Astrocyte (in vitro differentiated cells and primary cell): Measurements from ENCODE around the gene GPR63. TPM values are rescaled to one million over a fixed set of nuclear protein-coding genes. Genes with fewer than 3 reads are reported as not detected.
A peak's percentile ranks its signal among the peaks of the same experiment; 100 is the strongest.

Experiments
- DNase-seq: peaks from one replicate; pipeline ENCODE4 v3.0.0-alpha.2; 2010; ENCODE audit warnings: low read depth
- FAIRE-seq: peaks from 2 replicates; lab custom pipeline; 2011; peaks lifted over from hg19 to GRCh38; lab: Jason Lieb, UNC
- H2AFZ ChIP-seq: 2 replicates; pipeline ENCODE4 v1.6.0; 2012; ENCODE audit warnings: low read depth, low read length, inconsistent platforms
- H3K27ac ChIP-seq: 2 replicates; pipeline ENCODE4 v1.5.1; 2011; ENCODE audit warnings: low read depth, low read length, inconsistent platforms
- H3K27me3 ChIP-seq: 2 replicates; pipeline ENCODE4 v1.6.0; 2011; ENCODE audit warnings: low read length, inconsistent platforms; ENCODE audit not compliant: insufficient read depth
- H3K36me3 ChIP-seq: 2 replicates; pipeline ENCODE4 v1.5.1; 2011; ENCODE audit warnings: low read length, inconsistent platforms; ENCODE audit not compliant: insufficient read depth
- H3K4me1 ChIP-seq: 2 replicates; pipeline ENCODE4 v1.5.1; 2011; ENCODE audit warnings: low read length, inconsistent platforms; ENCODE audit not compliant: insufficient read depth
- H3K4me2 ChIP-seq: 2 replicates; pipeline ENCODE4 v1.6.0; 2012; ENCODE audit warnings: low read length, inconsistent platforms
- H3K4me3 ChIP-seq: 2 replicates; pipeline ENCODE4 v1.5.1; 2011; ENCODE audit warnings: low read depth, mild to moderate bottlenecking, low read length, inconsistent platforms; ENCODE audit not compliant: insufficient read depth
- H3K79me2 ChIP-seq: 2 replicates; pipeline ENCODE4 v1.6.0; 2012; ENCODE audit warnings: mild to moderate bottlenecking, low read length, inconsistent platforms; ENCODE audit not compliant: insufficient read depth
- H3K9ac ChIP-seq: 2 replicates; pipeline ENCODE4 v1.6.0; 2012; ENCODE audit warnings: mild to moderate bottlenecking, low read length, inconsistent platforms
- H3K9me3 ChIP-seq: 2 replicates; pipeline ENCODE4 v1.5.1; 2012; ENCODE audit warnings: low read depth, mild to moderate bottlenecking, low read length, inconsistent platforms; ENCODE audit not compliant: insufficient read depth
- H4K20me1 ChIP-seq: 2 replicates; pipeline ENCODE4 v1.6.0; 2012; ENCODE audit warnings: low read length, inconsistent platforms; ENCODE audit not compliant: insufficient read depth
- H3K27ac Mint-ChIP-seq: one replicate; pipeline ENCODE4 v1.8.0; 2021; ENCODE audit warnings: mild to moderate bottlenecking, mixed read lengths; ENCODE audit not compliant: unreplicated experiment
- H3K27me3 Mint-ChIP-seq: one replicate; pipeline ENCODE4 v1.8.0; 2021; ENCODE audit warnings: low read depth, mixed read lengths; ENCODE audit not compliant: unreplicated experiment
- H3K36me3 Mint-ChIP-seq: one replicate; pipeline ENCODE4 v1.8.0; 2021; ENCODE audit warnings: low read depth, mixed read lengths; ENCODE audit not compliant: unreplicated experiment
- H3K4me1 Mint-ChIP-seq: one replicate; pipeline ENCODE4 v1.8.0; 2021; ENCODE audit warnings: low read depth, mixed read lengths; ENCODE audit not compliant: unreplicated experiment
- H3K4me3 Mint-ChIP-seq: one replicate; pipeline ENCODE4 v1.8.0; 2021; ENCODE audit warnings: mild to moderate bottlenecking, moderate library complexity, mixed read lengths; ENCODE audit not compliant: unreplicated experiment
- H3K9me3 Mint-ChIP-seq: one replicate; pipeline ENCODE4 v1.8.0; 2021; ENCODE audit warnings: mild to moderate bottlenecking, mixed read lengths; ENCODE audit not compliant: unreplicated experiment
- EZH2 ChIP-seq: IDR thresholded peaks from 2 replicates; pipeline ENCODE4 v1.6.1; 2012; ENCODE audit warnings: mild to moderate bottlenecking, low read length, inconsistent platforms; ENCODE audit not compliant: insufficient read depth
- total RNA-seq: library from RNA; stranded (reverse); gene quantifications from 2 replicates; pipeline ENCODE4 v1.2.1, GENCODE V29; 2021
- TF ChIP-seq, protein P1 (sequence below): IDR thresholded peaks from 2 replicates; pipeline ENCODE4 v1.5.1; 2011; ENCODE audit warnings: low read depth, mild to moderate bottlenecking, inconsistent platforms, low read length, moderate library complexity; ENCODE audit not compliant: insufficient read depth

GPR63 gene
- total RNA-seq, 1 donor from 2014 or later, result 1.8 TPM

DNA sequence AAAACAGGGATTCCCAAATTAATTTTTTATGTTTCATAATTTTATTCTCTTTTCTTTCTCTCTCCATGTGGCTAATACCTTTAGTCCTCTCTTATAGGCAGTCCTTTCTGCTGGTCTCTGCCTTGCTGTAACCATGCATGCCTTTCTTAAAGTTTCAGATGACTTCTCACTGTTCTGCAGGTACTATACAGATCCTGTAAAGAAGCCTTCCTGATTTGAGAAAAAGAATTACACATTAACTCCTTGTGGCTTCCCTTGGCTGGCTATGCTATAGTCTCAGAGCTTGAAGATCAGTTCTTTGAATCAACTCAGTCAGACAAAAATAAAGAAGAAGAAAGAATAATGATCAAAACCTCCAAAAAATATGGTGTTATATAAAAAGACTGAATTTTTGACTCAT, 7.3 kb upstream of the GPR63 start:
- H3K27ac Mint-ChIP-seq, result no peak overlapping the region
- DNase-seq (no peak), FAIRE-seq (no peak)
- Histone ChIP-seq H3K79me2 (no peaks in the 10 kb centered on the region), H3K4me3 (no peak overlapping the region), H3K9me3 (no peaks in the 10 kb centered on the region), H3K4me2 (no peak overlapping the region), H3K9ac (no peak overlapping the region), H3K4me1 (no peaks in the 10 kb centered on the region), H3K27ac (no peak overlapping the region), H3K36me3 (no peaks in the 10 kb centered on the region), H2AFZ (no peak overlapping the region), H4K20me1 (no peaks in the 10 kb centered on the region), H3K27me3 (no peaks in the 10 kb centered on the region)
- H3K4me1 Mint-ChIP-seq, result peaks cover 6% of the 10 kb centered on the region
- no peak overlapping the region for H3K4me3 Mint-ChIP-seq
- no peak for TF ChIP-seq EZH2
- TF ChIP-seq, protein P1, sequence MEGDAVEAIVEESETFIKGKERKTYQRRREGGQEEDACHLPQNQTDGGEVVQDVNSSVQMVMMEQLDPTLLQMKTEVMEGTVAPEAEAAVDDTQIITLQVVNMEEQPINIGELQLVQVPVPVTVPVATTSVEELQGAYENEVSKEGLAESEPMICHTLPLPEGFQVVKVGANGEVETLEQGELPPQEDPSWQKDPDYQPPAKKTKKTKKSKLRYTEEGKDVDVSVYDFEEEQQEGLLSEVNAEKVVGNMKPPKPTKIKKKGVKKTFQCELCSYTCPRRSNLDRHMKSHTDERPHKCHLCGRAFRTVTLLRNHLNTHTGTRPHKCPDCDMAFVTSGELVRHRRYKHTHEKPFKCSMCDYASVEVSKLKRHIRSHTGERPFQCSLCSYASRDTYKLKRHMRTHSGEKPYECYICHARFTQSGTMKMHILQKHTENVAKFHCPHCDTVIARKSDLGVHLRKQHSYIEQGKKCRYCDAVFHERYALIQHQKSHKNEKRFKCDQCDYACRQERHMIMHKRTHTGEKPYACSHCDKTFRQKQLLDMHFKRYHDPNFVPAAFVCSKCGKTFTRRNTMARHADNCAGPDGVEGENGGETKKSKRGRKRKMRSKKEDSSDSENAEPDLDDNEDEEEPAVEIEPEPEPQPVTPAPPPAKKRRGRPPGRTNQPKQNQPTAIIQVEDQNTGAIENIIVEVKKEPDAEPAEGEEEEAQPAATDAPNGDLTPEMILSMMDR, result no peak
- H3K36me3 Mint-ChIP-seq, result no peaks in the 10 kb centered on the region
- H3K27me3 Mint-ChIP-seq, result peaks cover 1% of the 10 kb centered on the region
- peaks cover 7% of the 10 kb centered on the region for H3K9me3 Mint-ChIP-seq

DNA sequence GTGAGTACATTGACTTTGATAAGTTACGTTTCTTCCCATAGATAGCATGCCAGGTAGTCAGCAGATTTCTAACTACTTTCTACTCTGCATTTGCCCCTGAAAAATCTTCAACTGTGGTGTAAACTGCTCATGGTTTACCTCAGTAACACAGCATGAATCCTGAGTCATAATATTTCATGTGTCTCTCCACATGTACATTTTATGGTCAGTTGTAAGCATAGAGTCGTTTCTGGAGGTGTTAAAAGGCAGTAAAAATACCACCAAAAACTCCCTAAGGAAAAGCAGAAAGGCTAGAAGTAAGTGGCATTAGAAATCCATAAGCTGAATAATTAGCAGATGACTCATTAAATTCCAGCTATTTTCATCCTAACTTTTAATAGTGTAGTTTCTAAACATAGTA, 4.1 kb upstream of the GPR63 start:
- Mint-ChIP-seq H3K36me3 (no peaks in the 10 kb centered on the region), H3K9me3 (peaks cover 3% of the 10 kb centered on the region), H3K4me3 (no peak overlapping the region), H3K27ac (no peak overlapping the region), H3K4me1 (peaks cover 6% of the 10 kb centered on the region), H3K27me3 (peaks cover 22% of the 10 kb centered on the region)
- no peak overlapping the region for H3K4me3 ChIP-seq
- no peak for TF ChIP-seq EZH2
- TF ChIP-seq, protein P1, result no peak
- no peak overlapping the region for H3K27ac ChIP-seq
- H3K9ac ChIP-seq, result no peak overlapping the region
- no peaks in the 10 kb centered on the region for H3K9me3 ChIP-seq
- H3K4me1 ChIP-seq, result peaks cover under 1% of the 10 kb centered on the region
- H4K20me1 ChIP-seq, result no peaks in the 10 kb centered on the region
- no peaks in the 10 kb centered on the region for H3K36me3 ChIP-seq
- DNase-seq (no peak), FAIRE-seq (no peak)
- H3K79me2 ChIP-seq, result no peaks in the 10 kb centered on the region
- no peak overlapping the region for H3K4me2 ChIP-seq
- H2AFZ ChIP-seq, result no peak overlapping the region
- H3K27me3 ChIP-seq, result peaks cover 10% of the 10 kb centered on the region

DNA sequence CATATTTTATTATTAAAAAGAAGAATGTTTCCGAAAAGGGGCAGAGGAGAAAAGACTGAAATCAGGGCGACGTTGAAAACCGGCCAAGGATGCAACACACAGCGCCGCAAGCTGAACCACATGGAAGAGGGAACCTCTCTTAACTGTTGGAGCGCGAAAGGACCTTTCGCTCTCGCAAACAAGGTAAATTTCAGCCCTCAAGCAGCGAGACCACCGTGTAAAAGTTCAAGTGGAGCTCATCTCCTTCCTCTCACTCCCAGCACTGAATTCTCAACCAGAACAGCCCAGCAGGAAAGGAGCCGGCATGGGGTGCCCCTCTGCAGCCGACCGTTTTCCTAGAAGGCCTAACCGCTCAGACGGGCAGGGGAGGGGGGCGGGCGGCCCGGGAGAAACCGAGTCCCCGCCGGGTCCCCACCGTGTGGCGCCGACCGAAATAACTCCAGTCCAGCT, 621 bp downstream of the GPR63 start:
- H3K9me3 Mint-ChIP-seq, result no peaks in the 10 kb centered on the region
- H3K4me3 Mint-ChIP-seq, result peak overlapping the region; percentile 95
- Histone ChIP-seq H3K9me3 (no peaks in the 10 kb centered on the region), H3K27ac (no peak overlapping the region), H3K27me3 (peaks cover 10% of the 10 kb centered on the region), H2AFZ (peak overlapping the region; percentile 100), H3K79me2 (no peaks in the 10 kb centered on the region), H3K4me2 (peak overlapping the region; percentile 97), H3K4me1 (peaks cover 4% of the 10 kb centered on the region), H4K20me1 (no peaks in the 10 kb centered on the region), H3K36me3 (no peaks in the 10 kb centered on the region), H3K9ac (peak overlapping the region; percentile 81), H3K4me3 (peak overlapping the region; percentile 93)
- peaks cover 14% of the 10 kb centered on the region for H3K4me1 Mint-ChIP-seq
- DNase-seq, result no peak
- H3K27me3 Mint-ChIP-seq, result peaks cover 23% of the 10 kb centered on the region
- H3K36me3 Mint-ChIP-seq, result no peaks in the 10 kb centered on the region
- TF ChIP-seq, protein P1, result no peak
- no peak for TF ChIP-seq EZH2
- peak overlapping the region; percentile 20 for H3K27ac Mint-ChIP-seq
- FAIRE-seq, result no peak
